Mucosa of descending colon (tissue), 3 donors: ENCODE results near the gene CORO1C. TPM values are rescaled to one million over a fixed set of nuclear protein-coding genes. Genes with fewer than 3 reads are reported as not detected.

Source experiments
- ATAC-seq: fragments of 200-7000 bp; cut with Tn5 transposase; one replicate; pipeline ENCODE4 v1.9.1; 2020; ENCODE audit warnings: mild to moderate bottlenecking, moderate library complexity
- DNase-seq, 3 donors: peaks; one replicate each; pipeline ENCODE4 v3.0.0-alpha.2; 2020
- H3K36me3 ChIP-seq: fragments of 200-600 bp; one replicate; pipeline ENCODE4 v1.8.0; 2021; ENCODE audit warnings: low read depth, mild to moderate bottlenecking
- H3K4me1 ChIP-seq: fragments of 200-600 bp; one replicate; pipeline ENCODE4 v1.8.0; 2021; ENCODE audit warnings: low read depth, mild to moderate bottlenecking
- H3K4me3 ChIP-seq: fragments of 200-600 bp; one replicate; pipeline ENCODE4 v1.8.0; 2021; ENCODE audit warnings: mild to moderate bottlenecking
- H3K9me3 ChIP-seq: fragments of 200-600 bp; one replicate; pipeline ENCODE4 v1.8.0; 2021; ENCODE audit warnings: mild to moderate bottlenecking
- CTCF ChIP-seq: fragments of 200-600 bp; IDR thresholded peaks from one replicate; pipeline ENCODE4 v1.8.0; 2022; ENCODE audit warnings: antibody characterized with exemption, mild to moderate bottlenecking
- intact Hi-C, 2 donors: fragments of 100-400 bp; cut with DNase I in 1 of 2; cut with micrococcal nuclease in 1 of 2; formaldehyde crosslinking; loops; one replicate each; pipeline versions ENCODE4 v1.11.0 to v1.11.1; 2022; cut with DNase I, micrococcal nuclease
- microRNA-seq: library from miRNA; unstranded; fragments of <30 nt; microRNA quantifications from one replicate; pipeline ENCODE4, GENCODE V29; 2019
- total RNA-seq, 3 donors: library from RNA; stranded (reverse); fragmentation: NEBNext Ultra II Directional in 2 of 3; extraction: Animal tissue kit (Norgen Biotek cat#: 25700) in 2 of 3; gene quantifications; one replicate each; pipeline versions ENCODE4 v1.2.1 to v1.2.4, GENCODE V29; 2021 to 2023
- donor health status: DM: no; HTN: no; CAD: no; lungs with moderate emphysema.
- donor health status: DM: no; HTN: no; CAD: no.
- donor health status: DM: no; HTN: yes; CAD: no.

The CORO1C gene
- total RNA-seq, 3 donors from 2014 or later, result 80.5 to 328 (median 123) TPM

- DNase-seq (no peak), ATAC-seq (no peak)
- intact Hi-C loops, result no loop called here
- no peak for TF ChIP-seq CTCF
- Histone ChIP-seq H3K9me3 (no peaks in the 10 kb centered on the region), H3K4me3 (no peak overlapping the region), H3K4me1 (no peaks in the 10 kb centered on the region), H3K36me3 (no peaks in the 10 kb centered on the region)
Measured at GRCh38 chr12:108595711-108596647, 135.3 kb downstream of the CORO1C start.

Small RNA genes lying within 50 kb of the gene (microRNA-seq; reads per million reads assigned to microRNA genes)
- gene MIR4496, result not detected

Other genes starting within 250 kb of the CORO1C start
- gene FICD, start 216.2 kb downstream of the CORO1C start, total RNA-seq, result 1 to 10 TPM; 3.2 to 6.0 (median 5.1) TPM
- 10 to 100 TPM; 42.0 to 47.7 (median 47.6) TPM for gene SART3, start 170.3 kb downstream of the CORO1C start, total RNA-seq
- gene ISCU, start 168.9 kb downstream of the CORO1C start, total RNA-seq, result 100 to 1,000 TPM in 2 of 3 donors, 10 to 100 TPM in 1; 94.7 to 155 (median 107) TPM
- gene TMEM119, start 133.4 kb downstream of the CORO1C start, total RNA-seq, result 1 to 10 TPM; 4.1 to 7.0 (median 5.1) TPM
- 1 to 10 TPM; 3.3 to 6.5 (median 6.0) TPM for gene SELPLG, start 97.6 kb downstream of the CORO1C start, total RNA-seq
- 10 to 100 TPM; 23.9 to 49.5 (median 25.6) TPM for gene SSH1, start 126.1 kb upstream of the CORO1C start, total RNA-seq
- gene DAO, start 148.6 kb upstream of the CORO1C start, total RNA-seq, result 1 to 10 TPM in 2 of 3 donors, under 1 TPM in 1; 0.79 to 4.8 (median 3.0) TPM